ENCODE data around the gene MAML2.
A peak's percentile ranks its signal among the peaks of the same experiment; 100 is the strongest.

Gene MAML2

DNA sequence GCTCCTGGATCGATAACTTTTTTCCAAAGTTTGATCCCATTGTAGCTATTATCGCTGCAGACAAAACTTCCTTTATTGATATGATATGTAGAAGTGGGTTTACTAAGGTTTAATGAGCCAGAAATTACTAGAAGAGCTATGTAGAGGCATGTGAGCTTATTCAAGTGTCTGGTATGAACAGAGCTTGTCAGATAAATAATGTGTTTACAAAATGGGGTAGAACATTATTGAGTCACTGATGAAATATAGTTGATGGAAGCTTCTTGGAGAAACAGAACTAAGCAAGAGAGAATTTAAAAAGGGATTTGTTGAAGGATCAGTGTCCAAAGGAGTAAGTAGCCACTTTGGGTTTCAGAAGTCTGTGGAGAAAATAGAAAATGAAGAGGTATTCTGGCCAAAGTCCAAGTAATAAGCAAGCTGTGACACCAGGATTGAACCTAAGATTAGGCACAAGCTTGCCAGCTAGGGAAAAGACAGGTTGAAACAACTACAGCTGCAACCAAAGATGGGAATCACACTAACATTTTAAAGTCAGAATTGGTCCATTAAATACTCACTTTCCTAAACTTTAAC, 104.3 kb downstream of the MAML2 start:
- DNase-seq (ENCODE audit: low spot score) = no peak

GRCh38 chr11:96237766-96238266, 105.2 kb downstream of the MAML2 start:
- no peak for DNase-seq (ENCODE audit: low spot score)

DNA sequence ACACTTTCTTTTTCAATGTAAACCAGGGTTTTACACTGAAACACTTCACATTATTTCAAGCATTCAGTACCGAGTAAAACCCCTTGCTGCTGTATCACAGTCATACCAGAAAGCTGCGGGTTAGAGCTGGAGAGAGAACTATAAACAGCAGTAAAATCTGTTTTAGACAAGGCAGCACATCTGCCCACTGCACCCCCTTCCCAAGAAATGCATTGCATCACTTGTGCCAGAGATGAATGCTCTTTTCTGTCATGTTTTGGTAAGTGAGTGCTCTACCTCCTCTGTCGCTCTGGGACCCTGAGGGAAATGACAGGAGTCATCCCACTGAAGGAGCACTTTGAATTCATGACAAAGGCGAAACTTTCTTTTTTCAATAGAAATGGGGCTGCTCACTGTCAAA, 107.2 kb downstream of the MAML2 start:
- no peak for DNase-seq (ENCODE audit: low spot score)

DNA sequence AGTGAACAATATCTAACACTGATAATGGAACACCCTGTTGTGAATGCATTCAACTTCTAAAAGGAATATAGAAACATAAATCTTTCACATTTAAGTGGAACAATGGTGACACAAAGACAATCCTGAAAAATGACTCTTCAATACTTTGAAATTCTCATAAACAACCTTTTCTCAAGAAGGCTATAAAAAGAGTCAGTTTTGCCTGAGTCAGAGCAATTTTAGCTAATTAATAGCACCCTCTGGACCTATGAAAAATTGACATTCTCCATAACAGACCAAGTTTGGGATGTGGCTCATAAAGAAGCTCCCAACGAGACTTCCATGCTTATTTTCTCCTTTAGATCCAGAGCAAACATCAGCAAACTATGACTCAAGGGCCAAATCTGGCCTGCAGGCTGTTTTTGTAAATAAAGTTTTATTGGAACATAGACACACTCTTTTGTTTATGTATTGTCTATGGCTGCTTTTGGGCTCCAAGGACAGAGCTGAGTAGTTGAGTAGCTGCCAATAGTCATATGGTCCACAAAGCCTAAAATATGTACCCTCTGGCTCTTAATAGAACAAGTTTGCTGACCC, 108.0 kb downstream of the MAML2 start:
- no peak for DNase-seq (ENCODE audit: low spot score)

DNA sequence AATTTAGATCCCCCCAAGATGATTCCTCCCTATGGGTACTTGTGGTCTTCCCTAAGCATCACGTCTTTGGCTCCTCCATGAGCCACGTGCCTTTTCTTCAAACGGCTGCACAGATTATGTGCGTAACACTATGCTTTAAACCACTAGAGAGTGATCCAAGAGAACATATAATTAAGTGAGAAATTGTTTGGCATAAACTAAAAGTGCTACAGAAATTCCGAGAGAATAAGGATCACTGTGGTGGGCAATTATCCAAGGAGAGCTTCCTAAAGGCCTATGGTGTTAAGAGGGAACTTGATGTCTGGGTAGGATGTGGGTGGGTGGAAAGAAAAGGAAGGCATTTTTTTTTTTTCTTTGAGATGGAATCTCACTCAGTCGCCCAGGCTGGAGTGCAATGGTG, 110.9 kb downstream of the MAML2 start:
- DNase-seq (ENCODE audit: low spot score) = no peak

DNA sequence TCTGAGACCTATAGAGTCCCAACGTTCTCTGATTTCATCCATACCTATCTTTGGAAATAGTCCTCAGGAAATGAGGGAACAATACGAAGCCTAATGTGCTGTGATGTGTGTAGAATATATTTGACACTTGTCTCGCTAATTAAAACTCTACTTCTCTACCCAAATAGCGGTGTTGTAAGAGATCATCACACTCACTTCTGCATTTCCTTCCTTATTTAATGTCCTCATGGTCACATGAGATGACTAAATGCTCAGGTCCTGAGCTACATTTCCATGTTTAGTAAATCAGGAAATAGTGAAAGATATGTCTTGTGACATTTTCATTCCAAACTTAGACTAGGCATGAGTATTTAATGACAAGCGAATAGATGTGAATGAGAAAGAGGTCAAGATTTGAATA, 112.3 kb downstream of the MAML2 start:
- no peak for DNase-seq (ENCODE audit: low spot score)

DNA sequence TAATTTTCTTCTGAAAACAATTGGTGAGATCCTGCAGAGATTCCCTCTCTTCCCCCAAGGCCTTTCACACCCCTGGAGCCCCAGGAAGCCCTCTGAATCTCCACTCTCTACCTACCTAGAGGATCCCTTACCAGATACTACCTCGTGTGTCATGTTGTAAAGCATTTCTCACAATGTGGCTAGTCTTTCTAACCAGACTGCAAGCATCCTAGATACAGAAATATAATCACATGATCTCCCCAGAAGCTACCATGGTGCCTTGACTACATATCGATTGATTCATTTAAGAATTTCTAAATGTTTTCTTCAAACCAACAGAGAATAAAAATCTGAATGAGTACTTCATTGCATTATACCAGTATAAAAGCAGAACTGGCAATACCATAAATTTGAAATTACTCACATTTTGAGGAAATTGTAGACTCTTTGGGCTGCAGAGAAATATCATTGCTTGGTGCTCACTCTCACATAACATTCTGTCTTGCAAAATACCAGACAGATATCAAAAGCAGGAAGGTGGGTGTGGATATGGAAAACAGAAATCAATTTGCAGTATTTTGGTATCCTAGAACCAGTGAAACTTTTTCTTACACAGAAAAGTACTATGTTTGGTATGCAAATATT, 113.5 kb downstream of the MAML2 start:
- DNase-seq (ENCODE audit: low spot score) = no peak

DNA sequence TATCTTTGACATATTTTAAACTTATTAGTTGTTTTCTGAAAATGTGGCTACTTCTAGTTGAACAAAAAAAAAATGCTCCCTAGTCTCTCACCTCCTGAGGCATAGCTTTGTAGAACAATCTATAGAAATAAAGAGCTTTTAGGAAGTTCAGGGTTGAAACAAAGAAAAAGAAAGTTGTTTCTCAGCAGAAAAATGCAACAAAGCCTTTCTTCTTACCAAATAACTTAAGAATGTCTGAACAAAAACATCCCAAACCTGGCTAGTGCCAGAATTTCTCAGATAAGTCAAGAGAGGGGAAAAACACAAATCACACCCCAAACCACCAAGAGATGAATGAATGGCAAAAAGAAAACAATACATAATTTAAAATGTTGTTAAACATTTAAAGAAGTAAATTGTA, 114.1 kb downstream of the MAML2 start:
- no peak for DNase-seq (ENCODE audit: low spot score)

DNA sequence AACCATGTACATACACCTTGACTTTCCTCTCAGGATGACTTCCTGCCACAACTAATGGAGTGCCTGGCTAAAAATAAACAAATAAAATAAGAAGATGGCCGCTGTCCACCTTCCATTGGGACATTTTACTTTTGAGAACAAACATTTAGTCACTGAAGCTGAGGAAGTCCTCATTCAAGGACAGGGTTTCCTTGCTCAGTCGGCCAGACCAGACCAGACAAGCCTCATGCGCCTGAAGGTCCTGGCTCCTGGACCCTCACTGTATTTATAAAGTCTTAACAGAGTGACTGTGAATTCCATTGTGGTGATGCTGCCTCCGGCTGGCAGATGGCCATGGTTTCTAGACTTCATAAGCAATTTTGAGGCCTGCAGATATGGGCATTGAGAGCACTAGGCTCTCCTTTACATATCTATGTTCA, 114.5 kb downstream of the MAML2 start:
- DNase-seq (ENCODE audit: low spot score) = no peak

DNA sequence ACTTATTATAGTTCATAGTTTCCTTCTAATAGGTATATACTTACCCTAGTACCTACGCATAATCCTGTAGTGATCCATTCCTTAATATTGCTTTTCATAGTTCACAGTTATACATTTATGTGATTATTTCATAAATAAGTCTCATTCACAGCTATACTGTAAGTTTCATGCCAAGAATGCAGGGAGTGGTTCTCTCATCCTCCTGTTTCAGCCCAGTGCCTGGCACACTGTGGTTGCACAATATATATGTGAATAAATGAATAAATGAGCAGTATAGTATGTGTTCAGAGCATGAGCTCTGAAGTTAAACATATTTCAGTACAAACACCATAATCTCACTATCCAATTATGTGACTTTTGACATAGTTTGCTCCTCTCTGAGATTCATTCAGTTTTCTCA, 115.8 kb downstream of the MAML2 start:
- DNase-seq (ENCODE audit: low spot score) = no peak

GRCh38 chr11:96223083-96223482, 119.9 kb downstream of the MAML2 start:
- DNase-seq (ENCODE audit: low spot score) = no peak

DNA sequence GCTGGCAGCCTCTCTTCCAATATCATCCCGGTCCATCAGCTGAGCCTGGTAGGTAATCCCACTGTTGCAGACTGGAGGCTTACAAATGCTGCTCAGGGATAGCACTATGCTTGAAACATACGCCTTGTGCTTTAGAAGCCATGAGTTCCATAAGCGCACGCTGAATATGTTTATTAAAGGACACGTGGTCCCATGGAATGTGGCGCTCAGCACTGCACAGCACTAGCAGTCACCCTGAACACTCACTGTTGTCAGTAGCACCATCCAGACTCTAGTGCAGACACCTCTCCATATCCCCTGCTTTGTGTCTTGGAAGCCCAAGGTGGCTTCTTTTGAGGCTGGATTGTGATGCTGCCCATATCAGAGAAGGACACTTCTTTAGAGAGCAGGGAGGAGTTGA, 120.9 kb downstream of the MAML2 start:
- no peak for DNase-seq (ENCODE audit: low spot score)

GRCh38 chr11:96221244-96222070, 121.5 kb downstream of the MAML2 start:
- no peak for DNase-seq (ENCODE audit: low spot score)

DNA sequence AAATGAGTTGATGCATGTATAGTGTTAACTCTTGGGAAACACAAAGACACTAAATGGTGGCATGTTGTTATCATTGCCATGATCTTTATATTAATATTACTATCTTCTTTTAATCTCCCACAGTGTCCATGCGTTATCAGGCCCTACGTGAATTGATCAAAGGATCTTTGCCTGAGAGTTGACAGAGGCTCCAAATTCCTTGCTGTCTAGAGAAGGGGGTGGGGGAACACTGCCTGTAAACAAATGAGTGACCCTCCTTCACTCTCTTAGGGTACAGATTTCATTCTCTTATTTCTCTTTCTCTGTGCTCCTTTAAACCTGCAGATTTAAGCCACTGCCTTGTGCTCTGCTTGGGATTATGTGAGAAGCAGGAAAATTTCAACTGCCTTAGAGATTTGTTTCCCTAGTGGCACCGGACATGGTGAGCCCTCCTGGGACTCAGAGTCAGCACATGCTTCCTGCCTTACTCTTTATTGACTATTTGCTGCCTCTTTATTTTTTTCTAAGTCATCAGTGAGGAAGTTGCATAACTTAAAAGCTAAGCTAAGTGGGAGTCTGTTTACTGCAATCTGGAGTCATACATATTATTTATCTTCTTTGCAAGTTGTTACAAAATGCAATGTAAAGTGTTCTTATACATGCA, 122.9 kb downstream of the MAML2 start:
- DNase-seq (ENCODE audit: low spot score) = no peak

DNA sequence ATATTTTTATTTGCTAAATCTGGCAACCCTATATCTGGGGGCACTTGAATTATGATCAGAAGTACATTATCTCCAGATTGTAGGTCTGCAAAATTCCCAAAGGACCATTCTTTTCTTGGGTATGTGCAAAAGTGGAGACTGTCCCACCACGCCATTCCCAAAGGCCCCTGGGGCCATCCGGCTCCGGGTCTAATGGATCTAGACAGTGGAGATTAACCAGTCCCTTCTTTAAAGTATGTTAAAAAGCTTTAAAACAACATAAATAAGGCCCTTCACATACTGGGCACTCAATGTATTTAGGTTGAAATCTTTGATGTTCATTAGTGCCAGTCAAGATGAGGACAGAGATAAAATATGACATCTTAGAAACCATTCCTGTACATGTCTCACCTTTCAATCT, 124.1 kb downstream of the MAML2 start:
- no peak for DNase-seq (ENCODE audit: low spot score)

- DNase-seq (ENCODE audit: low spot score) = no peak
Measured at GRCh38 chr11:96218006-96218405, 125.0 kb downstream of the MAML2 start.

GRCh38 chr11:96217206-96217605, 125.8 kb downstream of the MAML2 start:
- DNase-seq (ENCODE audit: low spot score) = no peak

GRCh38 chr11:96215826-96216225, 127.2 kb downstream of the MAML2 start:
- DNase-seq (ENCODE audit: low spot score) = no peak

GRCh38 chr11:96215110-96215782, 127.7 kb downstream of the MAML2 start:
- DNase-seq (ENCODE audit: low spot score) = no peak

DNA sequence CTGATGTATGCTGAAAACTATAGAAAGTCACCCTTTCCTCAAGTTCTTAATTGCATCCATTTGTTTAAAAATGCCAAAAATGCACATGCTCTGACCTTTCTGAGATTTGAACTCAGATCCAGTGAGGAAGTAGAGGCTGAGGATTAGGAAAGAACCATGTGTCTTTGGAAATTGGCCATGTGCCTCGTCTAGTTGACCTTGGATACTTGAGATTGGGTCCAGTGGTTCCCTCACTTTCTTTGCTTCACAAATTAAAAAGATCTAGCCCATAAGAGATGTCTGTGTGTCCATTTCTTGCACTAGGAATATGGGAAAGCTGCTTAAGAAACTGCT, 128.3 kb downstream of the MAML2 start:
- no peak for DNase-seq (ENCODE audit: low spot score)

DNA sequence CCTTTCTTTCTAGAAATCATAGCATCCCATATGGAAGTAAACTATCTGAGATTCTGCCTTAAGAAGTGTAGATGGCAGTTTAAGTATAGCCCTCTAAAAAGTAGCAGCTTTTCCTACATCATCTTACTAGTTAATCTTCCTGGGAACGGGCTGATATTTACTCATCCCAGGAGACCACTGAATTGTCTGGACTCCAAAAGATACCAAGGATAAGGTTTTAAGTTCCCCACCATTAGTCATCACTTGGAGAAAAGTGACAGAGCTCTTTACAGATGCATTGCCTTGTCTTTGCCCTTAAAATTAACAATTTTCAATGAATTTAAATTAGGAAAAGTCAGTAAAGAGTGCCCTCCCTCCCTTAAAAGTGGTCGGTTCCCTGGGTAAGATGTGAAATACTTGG, 129.5 kb downstream of the MAML2 start:
- peak; percentile 35 for DNase-seq (ENCODE audit: low spot score)

DNA sequence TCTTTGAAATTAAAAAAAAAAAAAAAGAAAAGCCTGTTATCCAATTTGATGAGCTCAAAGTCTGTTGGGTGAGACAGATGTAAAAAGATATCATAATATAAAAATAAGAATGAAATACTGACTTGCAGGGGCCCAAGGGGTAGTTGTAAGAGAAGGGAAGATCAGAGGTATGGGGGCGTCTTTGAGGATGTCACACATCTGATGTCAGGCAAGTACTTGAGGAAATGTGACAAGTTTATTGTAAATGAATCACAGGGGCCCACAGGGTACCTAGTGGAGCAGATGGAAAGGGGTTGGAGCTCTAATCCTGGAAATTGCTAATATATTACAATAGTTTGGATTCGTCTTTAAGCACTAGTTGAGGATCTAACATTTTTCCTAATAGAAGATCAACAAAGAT, 131.6 kb downstream of the MAML2 start:
- no peak for DNase-seq (ENCODE audit: low spot score)

All from D341Med (cell line).